Fibroblast of lung (primary cell): Measurements from ENCODE around the gene UFC1.

Source experiments
- EZH2 ChIP-seq: IDR thresholded peaks from 2 replicates; pipeline ENCODE4 v1.5.1; 2012; ENCODE audit warnings: low read length, control low read depth, mild to moderate bottlenecking; ENCODE audit errors: missing control alignments
- TF ChIP-seq, protein P1 (sequence below), 2 donors: IDR thresholded peaks in 1 of 2; conservative IDR thresholded peaks in 1 of 2; 1 replicate in 1 of 2; 2 replicates in 1 of 2; pipeline ENCODE4 v1.5.1; 2011 to 2012; ENCODE audit warnings: low read length in 2 of 2, control low read depth in 1 of 2, inconsistent platforms in 1 of 2, low read depth in 1 of 2, mild to moderate bottlenecking in 1 of 2

DNA sequence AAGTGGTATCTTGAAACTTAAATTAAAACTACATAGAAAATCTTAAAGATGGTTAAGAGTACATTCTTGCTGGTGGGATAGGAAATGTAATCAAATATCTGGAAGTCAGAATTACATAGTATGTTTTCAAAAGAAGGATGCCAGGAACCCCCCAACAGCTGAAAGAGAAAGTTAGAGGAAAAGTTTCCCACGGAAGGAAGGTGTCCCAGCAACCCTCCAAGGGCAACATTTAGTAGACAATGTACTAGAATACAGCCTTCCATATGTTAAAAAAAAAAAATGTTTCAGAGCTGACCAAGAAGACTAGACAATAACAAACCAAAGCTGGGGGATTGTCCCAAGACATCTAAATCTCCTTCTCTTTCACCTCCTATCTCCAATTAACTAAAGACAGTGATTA lies 23.5 kb upstream of the UFC1 start:
- no peak for TF ChIP-seq EZH2
- TF ChIP-seq, protein P1, sequence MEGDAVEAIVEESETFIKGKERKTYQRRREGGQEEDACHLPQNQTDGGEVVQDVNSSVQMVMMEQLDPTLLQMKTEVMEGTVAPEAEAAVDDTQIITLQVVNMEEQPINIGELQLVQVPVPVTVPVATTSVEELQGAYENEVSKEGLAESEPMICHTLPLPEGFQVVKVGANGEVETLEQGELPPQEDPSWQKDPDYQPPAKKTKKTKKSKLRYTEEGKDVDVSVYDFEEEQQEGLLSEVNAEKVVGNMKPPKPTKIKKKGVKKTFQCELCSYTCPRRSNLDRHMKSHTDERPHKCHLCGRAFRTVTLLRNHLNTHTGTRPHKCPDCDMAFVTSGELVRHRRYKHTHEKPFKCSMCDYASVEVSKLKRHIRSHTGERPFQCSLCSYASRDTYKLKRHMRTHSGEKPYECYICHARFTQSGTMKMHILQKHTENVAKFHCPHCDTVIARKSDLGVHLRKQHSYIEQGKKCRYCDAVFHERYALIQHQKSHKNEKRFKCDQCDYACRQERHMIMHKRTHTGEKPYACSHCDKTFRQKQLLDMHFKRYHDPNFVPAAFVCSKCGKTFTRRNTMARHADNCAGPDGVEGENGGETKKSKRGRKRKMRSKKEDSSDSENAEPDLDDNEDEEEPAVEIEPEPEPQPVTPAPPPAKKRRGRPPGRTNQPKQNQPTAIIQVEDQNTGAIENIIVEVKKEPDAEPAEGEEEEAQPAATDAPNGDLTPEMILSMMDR (conservative IDR thresholded peaks at IDR 0.05 in 1 of 2, IDR thresholded peaks at IDR 0.05 in 1 of 2; ENCODE audit: low read depth in 1 of 2, low read length in 2 of 2), result no peak
